HG03460 (cell line): ENCODE measurements around the gene SLC30A9.

Experiments used
- ATAC-seq: cut with Tn5 transposase; IDR thresholded peaks from one replicate; pipeline ENCODE4 v1.9.1; 2021; ENCODE audit not compliant: unreplicated experiment

SLC30A9 gene

DNA sequence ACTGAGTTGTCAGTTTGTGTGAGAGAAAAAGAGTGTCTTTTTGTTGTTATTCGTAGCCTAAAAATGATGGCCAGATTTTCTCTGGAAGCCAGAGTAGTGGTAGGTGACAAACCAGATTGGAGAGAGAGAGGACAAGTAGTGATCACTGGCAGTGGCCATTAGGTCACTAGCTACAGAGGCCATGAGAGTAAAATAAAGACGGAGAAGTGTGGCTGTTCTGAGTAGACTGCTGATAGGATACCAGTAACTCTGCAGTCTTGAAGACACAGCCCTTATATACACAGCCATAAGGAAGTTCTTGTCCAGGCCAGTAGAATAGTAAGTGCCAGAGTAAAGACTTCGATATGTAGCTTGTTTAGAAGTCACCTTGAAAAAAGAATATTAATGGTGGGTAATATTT lies 7.7 kb downstream of the SLC30A9 start:
- ATAC-seq = no peak

DNA sequence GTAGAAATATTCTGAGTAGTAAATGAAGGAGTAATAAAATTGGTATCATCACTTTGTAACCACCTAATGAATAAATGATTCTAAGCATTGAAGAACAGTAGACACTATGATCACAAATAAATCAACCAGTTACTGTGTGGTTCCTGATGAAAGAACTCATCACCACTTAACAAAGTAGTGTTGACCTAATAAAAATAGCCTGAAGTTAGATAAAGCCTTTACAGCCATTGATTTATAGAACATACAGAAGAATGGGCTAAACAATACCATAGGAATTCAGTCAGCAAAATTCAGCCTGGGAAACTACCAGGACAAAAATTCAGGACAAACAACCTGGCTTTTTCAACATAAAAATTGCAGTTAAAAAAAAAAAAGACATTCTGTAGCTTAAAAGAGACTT lies 9.0 kb downstream of the SLC30A9 start:
- ATAC-seq = no peak

DNA sequence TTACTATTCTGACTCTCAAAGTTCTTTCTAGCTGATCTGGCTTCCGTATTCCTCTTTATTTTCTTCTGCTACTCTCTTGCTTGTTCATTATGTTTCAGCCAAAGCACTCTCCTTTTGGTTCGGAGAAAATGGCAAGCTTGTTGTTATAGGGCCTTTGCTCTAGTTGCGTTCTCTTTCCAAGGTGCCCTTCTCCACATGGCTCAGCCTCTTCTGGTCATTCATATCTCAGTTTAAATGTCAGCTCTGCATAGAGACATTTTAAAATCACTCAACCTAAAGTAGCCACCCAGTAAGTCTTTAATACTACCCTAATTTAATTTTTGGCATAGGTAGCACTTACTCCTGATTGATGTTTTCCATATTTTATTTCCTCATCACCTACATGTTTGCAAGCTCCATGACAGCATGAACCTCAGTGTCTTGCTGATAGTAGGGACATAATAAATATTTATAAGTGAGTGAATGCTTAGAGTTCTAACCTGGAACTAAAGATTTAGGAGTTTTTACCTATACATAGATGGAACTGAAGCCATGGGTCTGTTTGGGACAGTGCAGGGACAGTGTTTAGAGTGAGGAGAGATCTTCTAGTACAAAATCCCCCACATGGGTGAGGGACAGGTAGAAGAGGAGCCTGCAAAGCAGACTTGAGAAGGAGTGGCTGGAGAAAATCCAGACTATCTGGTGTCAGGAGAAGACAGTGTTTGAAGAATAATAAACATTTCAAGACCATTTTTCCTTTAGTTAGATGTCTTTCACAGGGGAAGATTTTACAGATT lies 17.9 kb downstream of the SLC30A9 start:
- no peak for ATAC-seq

DNA sequence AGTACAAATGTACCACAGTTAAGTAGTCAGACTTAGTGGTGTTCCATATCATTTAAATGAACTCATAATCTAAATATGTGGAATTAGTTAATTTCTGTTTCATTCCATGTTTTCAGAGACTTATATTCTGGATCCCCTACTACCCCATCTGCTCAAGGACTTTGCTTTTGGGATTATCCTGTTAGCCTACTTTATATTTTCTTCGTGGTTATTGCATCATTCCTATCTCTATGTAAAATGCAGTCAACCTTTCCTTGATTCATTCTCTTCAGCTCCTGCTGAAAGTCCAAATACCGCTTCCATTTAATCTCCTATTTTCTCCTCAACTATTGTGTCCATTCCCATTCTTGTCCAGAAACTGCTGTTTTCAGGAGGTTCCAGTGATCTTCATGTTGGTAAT lies 25.1 kb downstream of the SLC30A9 start:
- no peak for ATAC-seq

DNA sequence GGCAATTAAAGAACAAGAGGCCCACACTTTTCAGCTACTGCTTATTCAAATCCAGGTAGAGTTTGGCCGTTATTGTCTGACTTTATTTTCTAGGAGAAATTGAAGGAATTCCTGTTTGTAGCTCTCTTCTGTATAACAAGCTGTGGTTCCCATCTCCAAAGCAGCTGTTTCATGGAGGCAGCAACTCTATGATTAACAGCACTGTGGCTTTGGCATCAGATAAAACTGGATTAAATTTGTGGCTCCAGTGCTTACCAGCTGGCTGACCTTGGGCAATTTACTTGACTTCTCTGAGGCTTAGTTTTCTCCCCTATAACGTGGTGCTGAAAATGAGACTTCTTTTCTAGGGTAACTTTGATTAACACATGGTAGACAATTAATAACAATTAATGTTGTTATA lies 28.1 kb downstream of the SLC30A9 start:
- ATAC-seq = no peak

DNA sequence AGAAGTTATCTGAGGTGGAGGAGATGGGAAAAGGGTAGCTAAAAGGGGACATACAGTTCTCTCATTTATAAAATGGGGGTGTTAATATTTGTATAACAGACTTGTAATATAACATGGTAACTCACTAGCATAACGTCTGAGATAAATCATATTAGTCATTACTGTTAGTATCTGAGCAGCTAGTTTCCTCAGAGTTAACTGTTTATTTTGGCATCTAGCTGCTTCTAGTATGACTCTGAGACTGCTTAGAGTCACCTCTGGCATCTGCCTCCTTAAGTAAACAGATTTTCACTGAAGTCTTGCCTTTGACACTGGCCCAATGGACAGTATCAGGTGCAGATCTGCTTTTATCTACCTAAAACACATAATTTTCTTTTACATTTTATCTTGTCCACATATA lies 58.1 kb downstream of the SLC30A9 start:
- no peak for ATAC-seq

DNA sequence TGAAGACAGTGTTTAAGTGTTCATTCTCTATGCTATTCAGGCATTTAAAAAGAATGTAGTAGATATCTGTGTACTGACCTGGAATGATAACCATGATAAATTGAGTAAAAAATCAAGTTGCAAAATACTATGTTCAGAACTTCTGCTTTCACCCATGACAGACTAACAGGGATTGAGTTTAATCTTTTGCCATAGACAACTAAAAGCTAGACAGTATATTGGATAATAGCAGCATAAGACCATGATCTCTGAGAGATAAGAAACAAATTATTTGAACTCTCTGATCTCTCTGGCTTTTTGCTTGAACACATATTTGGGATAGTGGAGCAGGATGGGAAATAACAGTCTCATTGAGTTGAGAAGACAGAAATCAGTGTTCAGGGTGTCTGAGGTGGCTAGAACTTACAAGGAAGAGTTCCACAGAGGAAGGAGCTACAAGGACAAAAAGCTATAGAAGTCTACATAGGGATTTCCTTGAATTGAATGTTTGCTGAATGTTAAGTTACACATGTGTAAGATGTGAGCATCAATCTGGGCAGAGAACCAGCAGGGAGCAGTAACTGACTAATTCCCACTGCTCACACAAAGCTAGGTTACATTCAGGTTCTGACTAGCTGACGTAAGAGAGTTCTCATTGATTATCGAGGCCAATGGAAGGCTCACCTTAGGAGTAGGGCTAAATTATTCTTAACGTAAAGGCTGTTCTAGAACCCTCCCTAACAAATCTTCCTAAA lies 60.4 kb downstream of the SLC30A9 start:
- ATAC-seq = no peak

DNA sequence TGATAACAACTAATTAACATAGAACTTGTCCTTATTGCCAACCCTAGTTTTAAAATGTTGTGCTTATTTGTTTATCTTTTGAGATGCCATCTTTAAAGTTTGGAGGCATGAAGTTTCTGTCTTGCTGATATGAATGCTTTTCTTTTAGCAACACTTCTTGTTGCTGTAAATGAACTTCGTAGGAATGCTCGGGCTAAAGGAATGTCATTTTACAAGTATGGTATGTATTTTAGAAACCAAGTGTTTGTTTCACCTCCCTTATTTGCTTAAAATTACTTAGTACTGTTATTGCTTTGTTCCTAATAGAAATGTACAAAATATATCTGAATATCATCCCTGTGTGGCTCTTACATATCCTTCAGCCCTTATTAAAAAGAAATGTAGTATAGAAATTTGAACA lies 76.1 kb downstream of the SLC30A9 start:
- ATAC-seq = no peak

DNA sequence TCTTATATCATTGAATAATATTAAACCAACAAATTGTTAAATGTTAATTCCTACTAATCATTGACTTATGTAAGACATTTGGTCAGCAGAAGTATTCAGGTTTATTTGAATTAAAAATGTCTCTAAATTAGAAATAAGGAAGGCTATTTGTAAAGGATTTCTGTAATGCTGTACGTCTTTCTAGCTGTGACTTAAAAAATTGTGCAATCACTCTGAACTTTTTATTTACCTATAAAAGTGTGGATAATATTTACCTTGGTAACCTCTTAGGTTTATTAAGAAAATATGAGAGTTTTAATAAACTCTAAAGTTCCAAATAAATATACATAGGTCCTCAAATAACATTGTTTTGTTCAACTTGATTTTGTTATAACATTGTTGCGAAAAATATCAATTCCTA lies 76.9 kb downstream of the SLC30A9 start:
- no peak for ATAC-seq

DNA sequence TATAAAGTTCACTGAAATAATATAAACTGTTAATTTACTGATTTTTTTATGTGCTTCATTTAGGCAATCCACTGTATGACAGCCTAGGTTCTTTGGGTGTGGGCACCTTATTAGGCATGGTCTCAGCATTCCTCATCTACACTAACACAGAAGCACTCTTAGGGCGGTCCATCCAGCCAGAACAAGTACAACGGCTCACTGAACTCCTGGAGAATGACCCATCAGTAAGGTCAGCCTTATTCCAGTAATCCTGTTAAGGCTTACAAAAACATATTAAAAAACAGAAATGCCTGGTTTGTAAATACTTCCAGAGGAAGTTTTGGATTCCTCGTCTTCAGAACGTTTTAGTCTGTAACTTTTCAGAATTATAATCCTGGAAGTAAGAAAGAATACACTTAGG lies 80.1 kb downstream of the SLC30A9 start:
- no peak for ATAC-seq

DNA sequence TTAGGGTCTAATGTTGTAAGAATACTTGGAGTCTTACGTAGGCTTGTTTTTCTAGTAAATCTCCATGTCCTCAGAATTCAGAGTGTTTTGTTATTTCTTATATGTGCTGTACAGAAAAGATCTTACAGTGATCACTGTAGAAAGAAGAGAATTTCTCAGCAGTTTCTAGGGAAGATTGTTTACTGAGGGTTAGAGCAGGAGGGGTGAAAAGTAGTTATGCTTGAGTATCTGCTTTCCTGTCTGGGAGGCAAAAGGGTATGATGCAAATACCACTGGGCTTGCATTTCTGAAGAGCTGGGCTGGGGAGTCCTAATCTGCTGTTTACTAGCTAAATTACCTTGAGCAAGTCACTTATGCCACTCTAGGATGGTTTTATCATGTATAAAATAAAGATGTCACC lies 84.0 kb downstream of the SLC30A9 start:
- ATAC-seq = no peak

DNA sequence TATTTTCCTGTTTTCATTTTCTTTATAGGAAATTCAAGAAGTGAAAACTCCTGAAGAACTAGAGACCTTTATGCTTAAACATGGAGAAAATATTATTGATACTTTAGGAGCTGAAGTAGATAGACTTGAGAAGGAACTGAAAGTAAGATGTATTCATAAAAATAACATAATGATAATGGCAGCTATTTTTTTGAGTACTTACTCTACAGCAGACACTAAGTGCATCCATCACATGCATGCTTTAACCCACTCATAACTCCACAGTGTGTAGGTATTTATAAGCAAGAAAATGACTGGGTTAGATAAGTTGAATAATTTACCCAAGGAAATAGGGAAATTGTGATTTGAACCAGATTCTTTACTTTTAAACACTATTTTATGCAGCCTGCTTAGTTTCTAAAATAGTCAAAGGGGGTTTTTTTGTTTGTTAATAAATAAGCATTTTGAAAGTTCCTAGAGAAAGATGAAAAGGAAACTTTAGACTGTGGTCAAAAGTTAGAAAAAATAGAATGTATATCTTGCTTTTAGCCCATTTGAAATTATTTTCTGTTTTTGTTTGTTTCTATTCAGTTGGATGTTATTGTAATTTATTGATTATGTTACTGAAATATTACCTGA lies 88.0 kb downstream of the SLC30A9 start:
- peak; percentile 85 for ATAC-seq

DNA sequence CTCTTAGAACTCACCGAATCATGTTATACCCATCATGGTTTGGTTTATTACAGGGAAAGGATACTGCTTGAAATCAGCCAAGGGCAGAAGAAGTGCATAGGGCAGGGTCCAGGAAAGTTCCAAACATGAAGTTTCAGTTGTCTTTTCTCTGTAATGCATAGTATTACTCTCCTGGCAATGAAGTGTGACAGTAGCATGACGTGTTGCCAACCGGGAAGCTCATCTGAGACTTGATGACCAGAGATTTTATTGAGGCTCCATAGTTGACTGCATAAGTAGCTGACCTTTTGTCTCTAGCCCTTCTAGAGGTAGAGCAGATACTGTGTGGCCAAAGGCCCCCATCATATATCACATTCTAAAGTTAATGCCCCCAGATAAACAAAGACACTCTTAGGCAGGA lies 90.0 kb downstream of the SLC30A9 start:
- peak; percentile 43 for ATAC-seq

DNA sequence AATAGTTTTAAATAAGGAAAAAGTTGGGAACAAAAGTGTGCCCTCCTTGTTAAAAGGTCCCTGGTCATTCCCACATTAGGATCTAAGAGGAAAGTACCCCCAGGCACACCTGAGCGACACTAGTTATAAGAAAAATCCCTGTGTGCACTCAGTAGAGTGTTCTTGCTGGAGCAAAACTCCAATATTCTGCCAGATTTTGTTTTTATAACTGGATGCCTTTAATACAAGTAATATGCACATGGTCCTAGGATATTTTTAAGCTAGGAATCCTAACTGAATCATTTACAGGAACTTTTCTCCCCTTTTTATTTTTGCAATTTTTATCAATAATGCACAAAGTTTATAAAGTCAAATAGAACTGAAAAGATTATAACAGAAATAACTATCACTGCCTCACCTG lies 93.5 kb downstream of the SLC30A9 start:
- no peak for ATAC-seq

DNA sequence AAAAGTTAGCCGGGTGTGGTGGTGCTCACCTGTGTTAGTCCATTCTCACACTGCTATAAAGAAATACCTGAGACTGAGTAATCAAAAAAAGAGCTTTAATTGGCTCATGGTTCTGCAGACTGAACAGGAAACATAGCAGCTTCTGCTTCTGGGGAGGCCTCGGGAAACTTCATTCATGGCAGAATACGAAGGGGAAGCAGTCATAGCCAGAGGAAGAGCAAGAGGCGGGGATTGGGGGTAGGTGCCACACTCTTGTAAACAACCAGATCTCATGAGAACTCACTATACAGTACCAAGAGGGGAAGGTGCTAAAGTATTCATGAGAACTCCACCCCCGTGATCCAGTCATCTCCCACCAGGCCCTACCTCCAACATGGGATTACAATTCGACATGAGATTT lies 98.1 kb downstream of the SLC30A9 start:
- no peak for ATAC-seq

DNA sequence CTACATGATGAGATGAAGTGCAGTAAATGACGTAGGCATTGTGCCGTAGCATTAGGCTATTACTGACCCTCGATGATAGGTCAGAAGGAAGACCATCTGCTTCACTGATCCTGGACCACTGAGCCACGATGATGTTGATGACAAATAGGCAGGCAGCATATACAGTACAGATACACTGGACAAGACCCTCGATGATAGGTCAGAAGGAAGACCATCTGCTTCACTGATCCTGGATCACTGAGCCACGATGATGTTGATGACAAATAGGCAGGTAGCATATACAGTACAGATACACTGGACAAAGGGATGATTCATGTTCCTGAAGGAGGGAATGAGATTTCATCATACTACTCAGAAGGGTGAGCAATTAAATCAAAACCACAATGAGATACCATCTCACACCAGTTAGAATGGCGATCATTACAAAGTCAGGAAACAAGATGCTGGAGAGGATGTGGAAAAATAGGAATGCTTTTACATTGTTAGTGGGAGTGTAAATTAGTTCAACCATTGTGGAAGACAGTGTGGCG lies 111.2 kb downstream of the SLC30A9 start:
- no peak for ATAC-seq

DNA sequence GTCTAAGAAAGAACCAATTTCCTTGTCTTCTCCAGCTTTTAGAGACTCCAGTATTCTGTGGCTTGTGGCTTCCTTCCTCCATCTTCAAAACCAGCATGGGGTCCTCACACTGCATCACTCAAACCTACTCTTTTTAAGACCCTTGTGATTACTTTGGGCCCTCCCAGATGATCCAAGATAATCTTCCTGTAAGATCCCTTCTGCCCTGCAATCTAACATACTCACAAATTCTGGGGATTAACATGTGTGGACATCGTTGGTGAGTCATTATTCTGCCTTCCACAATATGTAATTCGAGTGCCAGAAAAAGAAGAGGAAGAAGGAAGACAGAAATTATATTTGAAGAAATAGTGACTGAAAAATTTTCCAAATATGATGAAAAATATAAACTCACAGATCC lies 114.2 kb downstream of the SLC30A9 start:
- ATAC-seq = no peak

DNA sequence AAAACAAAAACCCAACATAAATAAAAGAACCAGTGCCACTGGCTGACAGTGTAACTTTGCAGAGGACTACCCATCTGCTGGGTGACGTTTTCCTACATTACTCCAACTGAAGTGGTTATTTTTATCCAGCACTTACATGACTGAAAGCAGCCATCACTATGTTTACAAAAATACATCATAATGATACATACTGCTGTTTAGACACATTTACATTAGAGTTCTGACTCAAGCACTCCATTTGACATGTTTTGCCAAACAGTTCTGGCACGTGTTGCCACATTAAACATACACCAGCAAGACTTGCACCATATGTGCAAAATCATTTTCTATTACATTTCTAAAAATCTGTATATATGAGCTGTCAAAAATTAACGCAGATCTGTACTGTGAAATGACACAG lies 122.5 kb downstream of the SLC30A9 start:
- ATAC-seq = no peak

DNA sequence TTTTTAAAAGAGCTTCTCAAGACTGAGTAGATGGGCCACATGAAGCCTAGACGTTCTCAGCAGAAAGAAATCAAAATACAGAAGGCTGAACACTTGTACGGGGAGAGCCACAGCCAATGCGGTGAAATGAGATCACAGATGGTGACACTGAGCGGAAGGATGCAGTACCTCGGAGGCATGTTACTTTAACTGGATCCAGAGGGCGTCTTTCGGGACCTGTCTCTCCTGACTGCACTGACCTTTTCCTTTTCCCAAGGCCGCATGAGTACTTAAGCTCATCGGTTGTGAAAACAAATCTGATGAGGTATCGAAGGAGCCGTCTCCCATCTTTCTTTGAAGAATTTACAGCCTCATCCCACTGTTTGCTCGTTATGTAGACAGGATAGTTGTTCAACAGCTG lies 129.6 kb downstream of the SLC30A9 start:
- no peak for ATAC-seq

DNA sequence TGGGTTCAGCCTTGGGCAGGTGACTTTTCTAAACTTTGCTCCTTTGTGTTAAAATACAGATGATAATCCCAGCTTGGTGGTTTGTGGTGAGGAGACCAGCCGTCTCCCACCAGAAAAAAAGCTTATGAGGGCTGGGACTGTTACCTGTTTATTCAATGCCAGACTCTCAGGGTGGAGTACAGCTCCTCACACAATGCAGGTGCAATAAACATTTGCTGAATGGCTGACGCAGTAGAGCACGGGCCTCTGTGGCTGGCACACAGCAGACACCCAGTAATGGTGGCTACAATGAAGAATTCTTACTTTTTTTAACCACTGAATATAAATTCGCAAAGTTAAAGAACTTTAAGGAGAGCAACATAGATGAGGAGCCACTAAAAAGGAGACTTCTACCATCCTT lies 131.9 kb downstream of the SLC30A9 start:
- no peak for ATAC-seq

DNA sequence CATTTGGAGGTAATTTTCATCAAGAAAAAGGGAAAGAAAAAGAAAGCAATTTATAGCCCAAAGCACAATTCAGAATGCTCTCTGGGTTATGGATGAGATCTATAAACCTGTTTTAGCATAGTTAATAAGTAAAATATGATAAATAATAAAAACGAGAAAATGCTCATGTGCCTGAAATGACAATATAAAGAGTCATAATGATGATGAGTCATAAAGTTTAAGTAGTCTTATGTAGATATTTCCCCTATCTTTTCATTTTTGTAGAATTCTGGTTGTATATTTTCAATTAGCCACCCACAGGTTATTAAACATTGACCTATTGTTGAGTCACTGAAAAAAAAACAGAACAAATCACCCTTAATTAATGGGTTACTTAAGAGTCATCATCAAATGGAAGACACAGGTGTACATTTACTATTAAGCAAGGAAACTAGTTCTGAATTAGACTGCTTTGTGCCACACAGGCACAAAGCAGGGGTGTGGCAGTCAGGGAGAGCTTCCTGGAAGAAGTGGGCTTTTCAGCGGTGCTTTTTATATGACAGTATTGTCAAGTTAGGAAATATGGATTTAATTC lies 132.8 kb downstream of the SLC30A9 start:
- ATAC-seq = no peak

DNA sequence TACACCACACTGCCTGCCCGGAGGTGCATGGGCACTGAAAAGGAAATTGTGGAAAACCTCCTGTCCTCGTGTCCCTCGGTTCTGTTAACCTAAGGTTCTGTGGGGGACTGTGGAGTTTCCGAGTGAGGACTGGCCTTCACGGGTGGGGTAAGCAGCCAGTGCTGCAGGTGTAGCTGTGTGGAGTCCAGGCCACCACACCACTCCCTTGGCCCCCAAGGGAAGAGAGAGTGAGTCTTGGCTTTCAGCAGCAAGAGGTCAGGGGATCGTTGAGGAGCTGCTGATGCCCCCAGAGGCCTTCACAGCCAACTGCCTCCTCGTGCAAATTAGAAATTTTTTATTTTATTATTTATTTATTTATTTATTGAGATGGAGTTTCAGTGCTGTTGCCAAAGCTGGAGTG lies 141.8 kb downstream of the SLC30A9 start:
- no peak for ATAC-seq
